Activated CD8-positive, alpha-beta memory T cell treated with anti-CD3 and anti-CD28 coated beads for 36 hours (primary cell): ENCODE results near the gene PAGR1. TPM values are rescaled to one million over a fixed set of nuclear protein-coding genes. Genes with fewer than 3 reads are reported as not detected.
"Not testable (repeated sequence)": the region's sequence is repeated elsewhere in the genome, so short reads cannot be mapped to it uniquely, and the experiment has no call there.

Experiments used
- CTCF ChIA-PET: fragments of 350-600 bp; sonication (Branson Sonifier 250); formaldehyde crosslinking; loops from one replicate; lab custom pipeline; 2021; ENCODE audit warnings: antibody characterized with exemption; lab: Charles Lee
- POLR2A ChIA-PET: fragments of 350-600 bp; sonication (Branson Sonifier 250); formaldehyde crosslinking; loops from one replicate; lab custom pipeline; 2021; ENCODE audit warnings: antibody characterized with exemption; lab: Charles Lee
- total RNA-seq, 2 experiments: library from RNA; stranded (reverse); gene quantifications; one replicate each; pipeline ENCODE4 v1.2.3, GENCODE V29; 2021

PAGR1 gene
- 10 to 100 TPM; 38.3 to 40.9 TPM for total RNA-seq

DNA sequence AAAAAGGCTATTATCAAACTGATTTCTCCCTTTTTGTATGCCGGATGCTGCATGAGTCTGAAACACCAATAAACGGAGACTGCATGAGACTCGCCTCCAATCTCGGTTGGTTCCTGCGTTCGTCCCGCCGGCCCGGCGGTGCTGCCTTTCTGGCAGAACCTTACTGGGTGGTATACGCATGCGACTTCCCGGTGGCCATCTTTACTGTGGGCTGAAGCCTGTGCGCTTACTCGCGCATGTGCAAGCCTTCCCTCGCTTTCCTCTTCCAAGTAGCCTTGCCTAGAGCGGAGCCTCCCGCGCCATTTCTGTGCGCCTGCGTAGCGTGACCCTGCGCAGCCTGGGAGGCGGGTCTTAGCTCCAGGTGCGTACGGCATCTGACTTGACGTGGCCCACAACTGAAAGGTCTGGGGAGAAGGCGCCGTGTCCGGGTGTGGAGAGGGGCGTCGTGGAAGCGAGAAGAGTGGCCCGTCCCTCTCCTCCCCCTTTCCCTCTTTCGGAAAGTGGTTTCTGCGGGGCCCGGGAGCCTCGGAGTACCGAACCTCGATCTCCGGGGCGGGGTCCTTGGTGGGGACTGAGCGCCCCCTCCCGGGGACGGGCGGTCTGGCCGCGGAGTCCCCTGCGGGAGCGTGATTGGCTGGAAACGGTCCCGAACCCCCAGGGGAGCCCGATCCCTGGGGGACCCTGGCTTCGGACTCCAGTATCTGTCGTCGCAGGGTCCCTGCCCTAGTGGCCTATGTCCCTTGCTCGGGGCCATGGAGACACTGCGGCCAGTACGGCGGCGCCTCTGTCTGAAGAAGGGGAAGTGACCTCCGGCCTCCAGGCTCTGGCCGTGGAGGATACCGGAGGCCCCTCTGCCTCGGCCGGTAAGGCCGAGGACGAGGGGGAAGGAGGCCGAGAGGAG is at the start of gene PAGR1:
Gene PAGR1 (plus strand): TSS at position 360 of the 901 bp plus-strand sequence. CDS start 374 bp downstream, at position 734.
- CTCF ChIA-PET, result interaction anchor here (0.5 to 3.5 kb wide), 21 partner anchors 9 to 157 kb away, joined by 3 to 20 read pairs (median 3); partner anchors contain the start of genes KIF22, MAZ and TAOK2

DNA sequence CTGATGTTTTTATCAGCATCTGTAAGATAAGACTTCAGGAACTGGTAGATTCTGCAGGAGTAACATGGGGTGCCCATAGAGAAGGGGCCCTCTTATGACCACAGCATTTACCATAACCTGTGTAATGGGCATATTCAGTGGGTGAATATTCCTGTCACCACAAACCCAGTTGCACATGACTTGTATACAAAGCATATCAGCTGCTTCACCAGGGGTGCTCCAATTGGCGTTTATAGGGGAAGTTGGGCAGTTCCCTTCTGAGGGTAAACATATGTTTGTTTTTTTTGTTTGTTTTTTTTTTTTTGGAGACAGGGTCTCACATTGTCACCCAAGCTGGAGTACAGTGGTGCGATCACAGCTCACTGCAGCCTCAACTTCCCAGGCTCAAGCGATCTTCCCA is 49.4 kb upstream of the PAGR1 start:
- ChIA-PET POLR2A (no interaction called here), CTCF (interaction anchor here (0.7 kb wide), 1 partner anchor 59 kb away, joined by 3 read pairs; no protein-coding TSS in a partner anchor)

More for the DNA sequence above, at the start of gene PAGR1:
- POLR2A ChIA-PET, result interaction anchor here (0.6 to 2.3 kb wide), 9 partner anchors 8 to 249 kb away, joined by 3 to 31 read pairs (median 4); partner anchors contain the start of genes KIF22 and MAZ

DNA sequence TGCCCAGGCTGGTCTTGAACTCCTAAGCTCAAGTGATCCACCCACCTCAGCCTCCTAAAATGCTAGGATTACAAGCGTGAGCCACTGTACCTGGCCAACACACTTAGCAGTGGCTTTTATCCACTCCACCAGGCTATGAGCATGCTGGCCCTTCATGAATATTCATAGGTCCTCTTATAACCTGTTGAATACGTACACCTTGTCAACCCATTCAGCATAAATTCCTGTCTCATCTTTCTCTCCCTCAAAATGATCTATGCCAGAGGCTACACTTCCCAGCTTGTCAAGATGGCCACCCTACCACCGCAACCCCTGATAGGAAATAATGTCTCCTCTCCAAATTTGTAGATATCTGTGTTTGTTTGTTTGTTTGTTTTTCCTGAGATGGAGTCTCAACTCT is 48.9 kb upstream of the PAGR1 start:
- POLR2A ChIA-PET, result no interaction called here
- CTCF ChIA-PET, result interaction anchor here (0.7 kb wide), 1 partner anchor 59 kb away, joined by 3 read pairs; no protein-coding TSS in a partner anchor

GRCh38 chr16:29769507-29769906 is 46.4 kb upstream of the PAGR1 start:
- ChIA-PET POLR2A (no interaction called here), CTCF (interaction anchor here (0.8 to 1.1 kb wide), 2 partner anchors 15 to 21 kb away, joined by 3 read pairs; partner anchors contain the start of gene KIF22)

- ChIA-PET CTCF (interaction anchor here (0.6 kb wide), 1 partner anchor 104 kb away, joined by 3 read pairs; no protein-coding TSS in a partner anchor), POLR2A (no interaction called here)
These were observed 45.6 kb upstream of the PAGR1 start for GRCh38 chr16:29770250-29770929.

GRCh38 chr16:29772330-29772729 is 43.6 kb upstream of the PAGR1 start:
- CTCF ChIA-PET, POLR2A ChIA-PET: not testable (repeated sequence)

DNA sequence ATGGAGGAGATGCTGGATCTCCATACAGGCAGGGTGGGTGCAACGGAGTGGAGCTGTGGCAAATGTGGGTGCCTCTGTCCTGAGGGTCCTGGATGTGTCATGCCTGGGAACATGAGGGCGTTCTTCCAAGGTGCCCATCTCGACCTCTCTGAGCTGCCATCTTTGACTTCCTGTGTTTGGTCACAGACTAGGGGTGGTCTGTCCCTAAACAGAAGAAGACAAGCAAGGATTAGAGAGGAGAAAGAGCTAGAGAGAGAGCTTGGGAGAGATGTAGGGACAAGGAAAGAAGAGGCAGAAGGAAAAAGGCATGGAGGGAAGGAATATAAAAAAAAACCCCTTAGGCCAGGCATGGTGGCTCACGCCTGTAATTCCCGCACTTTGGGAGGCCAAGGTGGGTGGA is 41.2 kb upstream of the PAGR1 start:
- POLR2A ChIA-PET, result no interaction called here
- CTCF ChIA-PET, result interaction anchor here (0.6 kb wide), 1 partner anchor 93 kb away, joined by 4 read pairs; no protein-coding TSS in a partner anchor

GRCh38 chr16:29775742-29776408 is 40.1 kb upstream of the PAGR1 start:
- ChIA-PET POLR2A (no interaction called here), CTCF (no interaction called here)

DNA sequence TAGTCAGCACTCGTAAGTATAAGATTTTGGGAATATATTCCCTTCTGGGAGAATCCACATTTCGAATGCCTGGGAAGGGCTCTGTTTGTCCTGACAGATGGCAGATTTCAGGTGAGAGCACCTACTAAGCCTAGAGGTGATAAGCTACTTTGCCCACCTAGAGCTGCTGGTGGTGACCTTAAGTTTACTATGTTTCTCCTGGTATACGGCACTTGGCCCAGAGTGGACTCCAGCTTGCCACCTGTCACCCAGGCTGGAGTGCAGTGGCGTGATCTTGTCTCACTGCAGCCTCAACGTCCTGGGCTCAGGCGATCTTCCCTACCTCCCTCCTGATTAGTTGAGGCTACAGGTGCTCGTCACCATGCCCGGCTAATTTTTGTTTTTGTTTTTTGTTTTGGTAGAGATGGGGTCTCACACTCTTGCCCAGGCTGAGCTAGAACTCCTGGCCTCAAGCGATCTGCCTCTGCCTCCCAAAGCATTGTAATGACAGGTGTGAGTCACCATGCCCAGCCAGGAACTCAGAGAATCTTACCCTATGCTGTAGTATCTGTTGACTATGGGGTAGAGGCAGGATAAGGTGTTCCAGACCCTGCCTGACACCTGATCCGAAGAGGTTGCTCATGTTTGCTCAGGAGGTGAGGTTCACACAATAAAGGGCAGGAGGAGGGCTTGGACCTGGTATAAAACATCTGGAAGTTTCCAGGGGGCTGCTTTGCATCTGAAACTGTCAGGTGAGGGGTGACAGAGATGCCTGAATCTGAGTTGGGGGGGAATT is 38.2 kb upstream of the PAGR1 start, which contains the start of gene ZG16:
Gene ZG16 (plus strand): TSS at position 681 of the 775 bp plus-strand sequence. CDS start 1,011 bp downstream, outside the sequence.
- ChIA-PET CTCF (interaction anchor here (0.6 to 1.3 kb wide), 3 partner anchors 12 to 95 kb away, joined by 3 to 6 read pairs (median 4); partner anchors contain the start of gene KIF22), POLR2A (interaction anchor here (1.0 kb wide), 1 partner anchor 45 kb away, joined by 6 read pairs; no protein-coding TSS in a partner anchor)

GRCh38 chr16:29779474-29779873 is 36.5 kb upstream of the PAGR1 start:
- POLR2A ChIA-PET, result no interaction called here
- CTCF ChIA-PET, result interaction anchor here (1.3 kb wide), 1 partner anchor 11 kb away, joined by 4 read pairs; the partner anchor contains the start of gene KIF22

DNA sequence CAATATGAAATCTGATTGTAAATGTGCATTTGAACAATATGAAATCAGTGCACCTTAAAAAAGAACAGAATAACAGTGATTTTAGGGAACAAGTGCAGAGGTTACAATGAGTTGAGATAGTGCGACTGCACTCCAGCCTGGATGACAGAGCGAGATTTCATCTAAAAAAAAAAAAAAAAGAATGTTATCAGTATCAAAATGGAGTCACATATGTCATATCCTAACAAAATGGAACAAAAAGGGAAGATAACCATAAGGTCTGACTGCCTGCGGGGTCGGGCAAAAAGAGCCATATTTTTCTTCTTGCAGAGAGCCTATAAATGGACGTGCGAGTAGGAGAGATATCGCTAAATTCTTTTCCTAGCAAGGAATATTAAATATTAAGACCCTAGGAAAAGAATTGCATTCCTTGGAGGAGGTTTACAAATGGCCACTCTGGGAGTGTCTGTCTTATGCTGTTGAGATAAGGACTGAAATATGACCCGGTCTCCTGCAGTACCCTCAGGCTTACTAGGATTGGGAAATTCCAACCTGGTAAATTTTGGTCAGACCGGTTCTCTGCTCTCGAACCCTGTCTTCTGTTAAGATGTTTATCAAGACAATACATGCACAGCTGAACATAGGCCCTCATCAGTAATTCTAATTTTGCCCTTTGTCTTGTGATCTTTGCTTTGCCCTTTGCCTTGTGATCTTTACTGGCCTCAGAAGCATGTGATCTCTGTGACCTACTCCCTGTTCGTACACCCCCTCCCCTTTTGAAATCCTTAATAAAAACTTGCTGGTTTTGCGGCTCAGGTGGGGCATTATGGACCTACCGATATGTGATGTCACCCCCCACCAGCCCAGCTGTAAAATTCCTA is 32.6 kb upstream of the PAGR1 start:
- CTCF ChIA-PET, result interaction anchor here (2.9 kb wide), 1 partner anchor 82 kb away, joined by 25 read pairs; no protein-coding TSS in a partner anchor
- POLR2A ChIA-PET, result not testable (repeated sequence)

- CTCF ChIA-PET, result interaction anchor here (0.9 to 2.9 kb wide), 10 partner anchors 11 to 83 kb away, joined by 3 to 25 read pairs (median 6); partner anchors contain the start of gene PAGR1
- POLR2A ChIA-PET, result interaction anchor here (0.6 kb wide), 1 partner anchor 22 kb away, joined by 4 read pairs; no protein-coding TSS in a partner anchor
These were observed 31.8 kb upstream of the PAGR1 start for GRCh38 chr16:29784157-29784556.

DNA sequence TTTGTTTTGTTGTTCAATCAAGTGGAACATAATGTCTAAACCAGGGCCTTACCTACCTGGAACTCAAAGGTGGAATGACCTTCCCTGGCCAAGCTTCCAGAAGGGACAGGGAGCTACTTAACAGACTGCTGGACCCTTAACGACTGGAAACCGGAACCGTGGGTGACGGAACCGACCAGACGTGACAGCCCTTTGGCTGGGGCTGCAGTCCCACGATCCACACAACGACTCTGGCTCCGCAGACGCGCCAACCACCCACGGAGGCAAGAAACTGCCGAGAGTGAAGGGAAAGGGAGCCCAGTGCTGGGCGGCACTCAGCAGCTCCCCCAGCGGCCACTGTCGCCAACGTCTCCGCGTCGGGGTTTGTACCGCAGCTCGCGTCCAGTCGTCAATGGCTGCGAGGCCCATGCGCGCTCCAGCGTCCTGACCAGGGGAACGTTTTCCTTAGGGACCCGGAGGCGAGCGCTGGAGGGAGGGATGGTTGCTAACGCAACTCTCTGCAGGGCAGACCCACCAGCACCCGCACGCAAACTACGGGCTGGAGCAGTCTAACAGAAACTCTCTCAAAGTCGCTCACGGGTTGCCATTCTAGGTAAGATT is 31.0 kb upstream of the PAGR1 start:
- CTCF ChIA-PET, result interaction anchor here (0.7 to 2.9 kb wide), 18 partner anchors 10 to 292 kb away, joined by 3 to 25 read pairs (median 4); partner anchors contain the start of gene PAGR1

DNA sequence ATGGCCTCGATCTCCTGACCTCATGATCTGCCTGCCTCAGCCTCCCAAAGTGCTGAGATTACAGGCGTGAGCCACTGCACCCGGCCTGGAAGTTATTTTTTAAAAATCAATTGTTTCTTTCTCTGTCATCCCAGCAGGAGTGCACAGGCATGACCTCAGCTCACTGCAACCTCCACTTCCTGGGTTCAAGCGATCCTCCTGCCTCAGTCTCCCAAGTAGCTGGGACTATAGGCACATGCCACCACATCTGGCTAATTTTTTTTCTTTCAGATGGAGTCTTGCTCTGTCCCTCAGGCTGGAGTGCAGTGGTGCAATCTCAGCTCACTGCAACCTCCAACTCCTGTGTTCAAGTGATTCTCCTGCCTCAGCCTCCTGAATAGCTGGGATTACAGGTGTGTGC is 28.8 kb upstream of the PAGR1 start:
- POLR2A ChIA-PET, CTCF ChIA-PET: not testable (repeated sequence)

More for the DNA sequence above, 31.0 kb upstream of the PAGR1 start:
- POLR2A ChIA-PET, result interaction anchor here (0.6 to 1.0 kb wide), 2 partner anchors 23 to 963 kb away, joined by 3 to 4 read pairs; partner anchors contain the start of gene PHKG2

- CTCF ChIA-PET, result interaction anchor here (0.5 to 4.8 kb wide), 24 partner anchors 9 to 243 kb away, joined by 3 to 24 read pairs (median 4); partner anchors contain the start of genes HIRIP3, INO80E, MAZ and PAGR1
- POLR2A ChIA-PET, result interaction anchor here (0.5 to 1.3 kb wide), 7 partner anchors 15 to 99 kb away, joined by 3 to 10 read pairs (median 5); partner anchors contain the start of gene PAGR1
These were observed 26.2 kb upstream of the PAGR1 start for GRCh38 chr16:29789775-29790182.
